ENCODE measurements around the gene SOWAHB. TPM values are rescaled to one million over a fixed set of nuclear protein-coding genes. Genes with fewer than 3 reads are reported as not detected.

Gene SOWAHB
- total RNA-seq, 2 donors from 2014 or later, result 20.8 to 25.7 TPM

GRCh38 chr4:76894537-76895255 lies 3.2 kb downstream of the SOWAHB start:
- intact Hi-C loops (cut with DNase I), result no loop called here
- no peak overlapping the region for H3K9ac ChIP-seq (ENCODE audit: low read depth in 2 of 2, low read length in 2 of 2)
- TF ChIP-seq CTCF (IDR thresholded peaks at IDR 0.05), result no peak
- no peaks in the 10 kb centered on the region for H3K36me3 ChIP-seq
- H3K27ac ChIP-seq, result no peak overlapping the region
- no peak overlapping the region for H3K4me3 ChIP-seq
- DNase-seq, result no peak
- peaks cover 8% of the 10 kb centered on the region for H3K27me3 ChIP-seq
- H3K9me3 ChIP-seq, result no peaks in the 10 kb centered on the region
- H3K4me1 ChIP-seq, result no peaks in the 10 kb centered on the region

GRCh38 chr4:76892601-76893000 lies 5.3 kb downstream of the SOWAHB start:
- Histone ChIP-seq H3K36me3 (no peaks in the 10 kb centered on the region), H3K4me1 (no peaks in the 10 kb centered on the region), H3K27ac (no peak overlapping the region), H3K4me3 (no peak overlapping the region), H3K27me3 (peaks cover 8% of the 10 kb centered on the region), H3K9me3 (no peaks in the 10 kb centered on the region), H3K9ac (ENCODE audit: low read depth in 2 of 2, low read length in 2 of 2) (no peak overlapping the region)
- no peak for TF ChIP-seq CTCF (IDR thresholded peaks at IDR 0.05)
- intact Hi-C loops (cut with DNase I), result no loop called here
- DNase-seq, result no peak

GRCh38 chr4:76892001-76892400 lies 5.9 kb downstream of the SOWAHB start:
- Histone ChIP-seq H3K9ac (ENCODE audit: low read depth in 2 of 2, low read length in 2 of 2) (no peak overlapping the region), H3K27me3 (peaks cover 8% of the 10 kb centered on the region), H3K4me1 (no peaks in the 10 kb centered on the region), H3K4me3 (no peak overlapping the region), H3K27ac (no peak overlapping the region), H3K36me3 (no peaks in the 10 kb centered on the region), H3K9me3 (no peaks in the 10 kb centered on the region)
- intact Hi-C loops (cut with DNase I), result no loop called here
- no peak for TF ChIP-seq CTCF (IDR thresholded peaks at IDR 0.05)
- DNase-seq, result no peak

- intact Hi-C loops (cut with DNase I), result no loop called here
- no peak overlapping the region for H3K9ac ChIP-seq (ENCODE audit: low read depth in 2 of 2, low read length in 2 of 2)
- no peak for DNase-seq
- no peaks in the 10 kb centered on the region for H3K4me1 ChIP-seq
- no peak overlapping the region for H3K4me3 ChIP-seq
- no peaks in the 10 kb centered on the region for H3K36me3 ChIP-seq
- H3K27ac ChIP-seq, result no peak overlapping the region
- no peak for TF ChIP-seq CTCF (IDR thresholded peaks at IDR 0.05)
- no peaks in the 10 kb centered on the region for H3K27me3 ChIP-seq
- no peaks in the 10 kb centered on the region for H3K9me3 ChIP-seq
These were observed 11.0 kb downstream of the SOWAHB start for GRCh38 chr4:76886848-76887441.

- Histone ChIP-seq H3K4me3 (no peak overlapping the region), H3K4me1 (no peaks in the 10 kb centered on the region), H3K27ac (no peak overlapping the region), H3K36me3 (no peaks in the 10 kb centered on the region), H3K9ac (ENCODE audit: low read depth in 2 of 2, low read length in 2 of 2) (no peak overlapping the region), H3K27me3 (no peaks in the 10 kb centered on the region), H3K9me3 (no peaks in the 10 kb centered on the region)
- TF ChIP-seq CTCF (IDR thresholded peaks at IDR 0.05), result no peak
- no peak for DNase-seq
- intact Hi-C loops (cut with DNase I), result no loop called here
These were observed 11.7 kb downstream of the SOWAHB start for GRCh38 chr4:76886214-76886613.
